GM19023 (cell line): Measurements from ENCODE around the gene NEK10.
A peak's percentile ranks its signal among the peaks of the same experiment; 100 is the strongest.
"Not testable (repeated sequence)": the region's sequence is repeated elsewhere in the genome, so short reads cannot be mapped to it uniquely, and the experiment has no call there.

ENCODE experiments used
- ATAC-seq: cut with Tn5 transposase; IDR thresholded peaks from one replicate; pipeline ENCODE4 v1.9.1; 2021; ENCODE audit warnings: mild to moderate bottlenecking, moderate library complexity; ENCODE audit not compliant: unreplicated experiment

NEK10 gene

GRCh38 chr3:27353221-27353620 is 16.0 kb downstream of the NEK10 start:
- ATAC-seq: no peak

DNA sequence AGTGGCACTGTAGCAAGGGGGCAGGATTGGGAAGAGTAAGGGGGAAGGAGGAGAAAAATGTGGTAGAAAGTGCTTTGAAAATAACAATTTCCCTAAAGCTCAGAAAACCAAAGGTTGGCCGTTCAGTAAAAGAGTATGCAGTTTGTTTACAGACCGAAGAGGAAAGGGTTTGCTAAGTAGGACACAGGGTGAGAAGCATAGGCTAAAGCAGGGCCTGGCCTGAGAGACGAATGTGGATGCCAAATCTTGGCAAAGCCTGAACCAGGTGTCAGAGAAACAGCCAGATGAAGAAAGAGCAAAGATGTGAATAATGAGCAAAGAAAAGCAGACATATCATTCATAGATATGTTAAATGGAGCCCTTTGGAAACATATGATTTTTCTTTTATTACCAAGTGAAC is 17.1 kb downstream of the NEK10 start:
- ATAC-seq: no peak

DNA sequence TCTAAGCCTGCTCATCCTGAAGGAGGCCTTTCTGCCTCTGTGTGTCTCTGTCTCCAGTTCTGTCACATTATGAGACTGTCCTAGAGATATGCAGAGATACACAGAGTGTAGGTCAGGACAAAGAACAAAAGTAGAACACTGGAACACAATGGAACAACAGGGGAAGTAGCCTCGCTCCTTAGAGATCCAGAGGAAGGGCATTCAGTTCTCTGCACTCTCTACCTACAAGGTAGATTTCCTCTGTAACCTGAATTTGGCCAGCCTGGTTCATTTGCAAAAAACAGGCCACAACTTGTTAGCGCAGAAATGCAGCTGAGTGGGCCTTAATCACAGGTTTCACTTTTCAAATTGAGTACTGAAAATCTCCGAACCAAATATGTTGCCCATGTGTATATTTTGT is 19.4 kb downstream of the NEK10 start:
- ATAC-seq: peak; percentile 67

GRCh38 chr3:27345959-27346865 is 23.0 kb downstream of the NEK10 start:
- ATAC-seq: no peak

GRCh38 chr3:27345493-27345892 is 23.7 kb downstream of the NEK10 start:
- no peak for ATAC-seq

DNA sequence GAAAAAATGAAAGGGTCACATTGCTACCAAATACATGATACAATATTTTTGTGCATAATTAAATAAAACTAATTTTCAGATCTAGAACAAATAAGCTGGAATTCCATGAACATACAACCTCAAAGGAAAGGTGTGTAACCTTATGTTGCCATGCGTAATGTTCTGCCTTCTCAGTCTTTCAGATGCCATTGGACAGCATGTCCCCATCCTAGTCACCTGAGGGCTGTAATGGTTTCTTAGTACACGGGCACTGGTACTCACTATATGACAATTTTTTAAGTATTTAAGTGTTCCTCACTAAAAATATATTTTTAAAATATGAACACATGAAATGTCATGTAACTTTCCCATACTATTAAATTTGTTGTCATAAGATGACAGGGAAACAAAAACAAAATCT is 24.1 kb downstream of the NEK10 start:
- ATAC-seq: no peak

- no peak for ATAC-seq
Observed at GRCh38 chr3:27344192-27344591, 25.0 kb downstream of the NEK10 start.

- no peak for ATAC-seq
Observed at GRCh38 chr3:27342267-27342666, 26.9 kb downstream of the NEK10 start.

GRCh38 chr3:27340534-27340933 is 28.6 kb downstream of the NEK10 start:
- no peak for ATAC-seq

- no peak for ATAC-seq
Observed at GRCh38 chr3:27335571-27335970, 33.6 kb downstream of the NEK10 start.

DNA sequence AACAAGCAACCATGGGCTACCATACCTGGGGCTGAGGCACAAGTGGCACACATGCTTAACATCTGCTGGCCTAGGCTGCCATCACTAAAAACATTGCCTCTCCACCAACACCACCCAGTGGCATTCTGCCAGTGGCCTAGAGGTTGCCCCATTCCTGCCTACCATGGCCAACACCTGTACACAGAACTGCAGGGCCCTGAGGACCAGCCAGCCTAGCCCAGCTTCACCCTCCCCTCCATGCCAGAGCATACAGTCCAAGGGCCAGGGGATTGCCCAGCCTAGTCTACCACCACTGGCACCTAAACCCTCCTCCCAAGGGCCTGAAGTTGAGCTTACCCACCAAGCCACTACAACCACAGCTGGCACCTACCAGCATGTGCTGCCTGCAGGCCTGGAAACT is 35.3 kb downstream of the NEK10 start:
- ATAC-seq: no peak

- not testable (repeated sequence) for ATAC-seq
Observed at GRCh38 chr3:27328982-27329762, 40.0 kb downstream of the NEK10 start.

DNA sequence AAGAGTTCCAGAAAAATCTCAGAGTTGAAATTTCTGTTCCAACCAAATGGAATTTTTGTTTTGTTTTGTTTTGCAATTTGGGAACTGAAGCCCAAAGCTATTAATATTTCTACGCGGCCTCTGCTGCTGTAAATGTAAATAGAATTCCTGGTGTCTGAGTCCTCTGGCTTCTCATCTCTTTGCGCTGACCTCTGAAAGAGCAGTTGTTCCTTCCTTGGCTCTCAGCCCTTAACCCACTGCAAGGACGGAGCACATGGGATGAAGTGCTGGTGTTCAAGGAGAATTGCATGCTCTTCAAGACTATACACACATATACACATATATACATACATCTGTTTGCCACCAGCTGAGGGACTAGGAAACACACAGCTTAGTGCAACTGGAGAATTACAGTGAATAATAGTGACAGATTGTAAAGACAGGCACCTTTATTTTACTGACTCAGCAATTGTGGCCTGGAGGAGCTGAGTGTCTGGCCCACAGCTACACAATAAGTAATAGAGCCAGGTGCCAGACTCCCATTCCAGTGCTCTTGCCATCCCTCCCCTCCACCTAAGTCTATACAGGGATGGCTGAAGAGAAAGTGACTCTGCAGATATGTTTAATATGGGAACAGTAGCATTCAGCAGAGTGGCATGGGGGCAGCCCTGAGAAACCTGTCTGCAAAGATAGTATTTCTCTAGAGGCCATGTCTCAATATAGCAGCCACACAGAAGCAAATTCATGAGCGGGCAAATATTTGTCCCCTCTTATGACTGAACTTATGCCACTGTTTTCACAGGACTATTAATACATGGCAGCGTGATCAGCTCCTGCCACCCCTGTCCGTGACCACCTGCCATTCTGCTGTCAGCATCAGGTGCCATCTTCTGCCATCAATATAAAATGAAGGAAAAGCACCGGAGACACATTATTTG is 42.3 kb downstream of the NEK10 start:
- no peak for ATAC-seq

DNA sequence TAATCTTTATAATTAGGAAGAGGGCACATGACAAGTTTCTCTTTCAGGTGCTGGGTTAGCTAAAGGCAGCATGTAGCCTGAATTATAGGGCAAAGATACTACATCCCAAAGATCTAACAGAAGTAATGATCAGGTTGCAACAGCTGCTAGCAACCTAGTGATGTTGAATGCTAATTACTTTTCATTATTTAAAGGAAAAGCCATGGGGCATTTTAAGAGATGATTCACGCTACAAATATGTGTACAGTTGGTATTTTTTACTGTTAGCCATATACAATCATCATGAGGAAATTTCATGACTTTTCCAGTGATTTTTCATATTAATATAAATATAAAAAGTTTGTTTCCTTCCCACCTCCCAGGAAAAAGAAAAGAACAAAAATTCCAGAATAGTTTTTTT is 43.0 kb downstream of the NEK10 start:
- no peak for ATAC-seq

GRCh38 chr3:27325419-27325818 is 43.8 kb downstream of the NEK10 start:
- ATAC-seq: no peak

DNA sequence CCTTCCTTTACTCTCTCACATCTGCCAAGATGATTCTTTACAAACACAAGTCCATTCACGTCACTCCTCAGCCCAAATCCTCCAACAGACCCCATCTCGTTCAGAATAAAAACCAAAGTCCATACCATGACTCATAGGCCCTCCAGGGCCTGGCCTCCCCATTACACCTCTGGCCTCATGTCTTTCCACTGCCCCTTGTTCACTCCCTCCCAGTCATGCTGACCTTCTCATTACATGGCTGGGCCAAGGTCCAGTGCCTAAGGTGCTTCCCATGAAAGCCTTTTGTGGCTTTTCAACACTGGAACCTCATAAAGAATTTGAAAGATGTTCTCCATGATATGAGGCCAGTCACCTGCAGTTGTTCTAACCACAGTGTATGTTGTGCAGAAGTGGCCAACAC is 44.5 kb downstream of the NEK10 start:
- ATAC-seq: no peak

DNA sequence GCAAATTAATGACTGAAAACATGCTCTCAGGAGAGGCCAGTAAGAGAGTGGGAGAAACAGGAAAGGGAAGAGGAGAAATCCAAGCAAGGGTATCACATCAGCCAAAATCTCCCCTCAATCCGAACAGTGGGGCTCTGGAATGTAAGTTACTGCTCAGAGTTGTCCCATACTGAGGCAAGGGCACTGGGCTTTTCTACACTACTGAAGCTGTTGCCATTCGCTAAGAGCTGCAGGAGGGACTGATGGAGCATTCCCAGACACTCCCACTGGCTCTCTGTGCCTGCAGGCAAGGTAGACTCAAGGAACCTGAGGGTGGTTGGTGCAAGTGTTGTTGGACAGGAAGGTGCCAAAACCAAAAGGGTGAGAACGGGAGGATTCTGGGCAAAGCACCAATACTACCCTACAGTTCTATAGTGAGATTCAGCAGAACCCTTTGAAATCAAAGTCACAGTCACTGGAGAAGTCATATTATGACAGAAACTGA is 46.1 kb downstream of the NEK10 start:
- ATAC-seq: no peak

DNA sequence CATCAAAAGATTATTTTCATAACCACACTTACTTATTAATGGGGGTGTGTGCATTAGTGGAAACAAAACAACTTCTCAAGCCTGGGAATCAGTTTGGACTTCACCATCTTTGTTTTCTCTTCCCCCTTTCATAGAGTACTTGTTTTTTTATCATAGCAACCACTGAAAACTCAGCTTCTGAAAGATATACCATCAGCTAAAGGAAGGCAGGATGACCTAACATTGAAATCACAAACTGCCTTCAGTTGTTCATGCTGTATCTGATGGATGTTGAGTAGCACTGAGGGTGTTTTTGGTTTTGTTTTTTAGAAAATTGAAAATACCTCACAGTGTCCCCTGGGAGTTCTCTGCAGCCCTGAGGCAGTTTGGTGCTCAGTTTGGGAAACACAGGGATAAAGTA is 46.5 kb downstream of the NEK10 start:
- ATAC-seq: no peak

DNA sequence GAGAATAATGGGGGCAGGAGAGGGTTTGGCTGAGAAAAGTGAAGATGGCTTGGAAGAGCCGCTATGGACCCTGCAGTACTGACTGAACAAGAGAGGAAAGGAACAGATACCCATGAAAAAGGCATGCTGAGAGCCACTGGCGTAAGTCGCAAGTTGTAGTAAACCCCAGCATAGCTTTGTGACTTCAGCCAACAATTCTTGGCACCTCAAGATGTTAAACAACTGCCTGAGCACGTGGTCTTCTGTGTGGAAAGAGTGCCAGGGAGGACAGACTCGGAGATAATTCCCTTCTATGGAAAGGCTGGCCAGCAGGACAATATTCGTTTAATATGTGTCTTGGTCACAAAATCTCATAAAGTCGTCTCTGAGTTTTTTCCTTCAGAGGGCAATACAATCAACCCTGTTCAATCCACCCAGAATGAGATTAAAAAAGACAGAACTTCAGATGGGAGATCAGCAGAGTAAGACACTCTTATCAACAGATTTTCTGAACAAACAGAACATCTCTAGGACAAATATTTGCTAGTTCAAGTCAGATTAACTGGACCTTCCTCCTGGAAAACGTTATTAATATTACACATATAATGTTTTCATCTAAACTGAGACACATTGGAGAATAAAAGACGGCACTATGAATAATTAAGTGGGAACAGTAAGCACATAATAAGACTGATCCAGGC is 49.2 kb downstream of the NEK10 start:
- ATAC-seq: no peak

DNA sequence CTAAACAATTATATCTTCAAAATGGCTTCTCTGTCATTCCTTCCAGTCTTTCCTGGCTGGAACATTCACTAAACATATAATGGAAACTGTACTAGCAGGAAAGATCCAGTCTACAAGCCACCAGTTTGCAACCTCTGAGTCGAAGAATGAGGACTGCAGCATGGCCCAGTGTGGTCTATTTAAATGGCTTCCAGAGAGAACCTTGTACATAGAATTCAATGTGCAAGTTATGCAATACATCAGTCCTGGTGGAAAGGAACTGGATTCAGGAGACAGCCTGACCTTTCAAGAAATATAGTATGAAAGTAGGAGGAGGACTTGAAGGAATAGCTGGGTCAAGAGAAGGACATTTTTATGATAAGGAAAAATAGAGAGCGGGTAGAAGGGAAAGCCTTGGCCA is 49.9 kb downstream of the NEK10 start:
- ATAC-seq: no peak
